Tibial nerve (tissue), 4 donors: Measurements from ENCODE around the gene APOBEC3B. TPM values are rescaled to one million over a fixed set of nuclear protein-coding genes. Genes with fewer than 3 reads are reported as not detected.

Experiments used
- DNase-seq, 2 donors: peaks; one replicate each; pipeline ENCODE4 v3.0.0-alpha.2; 2019; ENCODE audit warnings: low spot score in 2 of 2
- H3K27ac ChIP-seq, 4 donors: fragments of 200-600 bp; sonication (generic) in 3 of 4; one replicate each; pipeline ENCODE4 v1.5.1; 2017 to 2019; ENCODE audit warnings: mild to moderate bottlenecking in 1 of 4
- H3K27me3 ChIP-seq, 2 donors: fragments of 200-600 bp; sonication (generic) in 1 of 2; one replicate each; pipeline versions ENCODE4 v1.5.1 to v1.6.0; 2017 to 2019
- H3K36me3 ChIP-seq, 3 donors: fragments of 200-600 bp; sonication (generic); one replicate each; pipeline ENCODE4 v1.5.1; 2018 to 2019
- H3K4me1 ChIP-seq, 4 donors: fragments of 200-600 bp; sonication (generic) in 3 of 4; one replicate each; pipeline ENCODE4 v1.5.1; 2017 to 2019
- H3K4me3 ChIP-seq, 4 donors: fragments of 200-600 bp; sonication (generic) in 3 of 4; one replicate each; pipeline ENCODE4 v1.5.1; 2017 to 2019; ENCODE audit warnings: mild to moderate bottlenecking in 1 of 4, moderate library complexity in 1 of 4
- H3K9me3 ChIP-seq, 4 donors: fragments of 200-600 bp; sonication (generic) in 3 of 4; one replicate each; pipeline ENCODE4 v1.5.1; 2017 to 2019
- CTCF ChIP-seq, 5 experiments: fragments of 200-600 bp in 3 of 5; fragments of 450-650 bp in 2 of 5; sonication (generic) in 3 of 5; IDR thresholded peaks; one replicate each; pipeline ENCODE4 v1.5.1; 2016 to 2019; ENCODE audit warnings: antibody characterized with exemption in 5 of 5, mild to moderate bottlenecking in 3 of 5, moderate library complexity in 2 of 5
- EP300 ChIP-seq, 2 donors: sonication (generic); formaldehyde crosslinking; IDR thresholded peaks; one replicate each; pipeline ENCODE4 v1.6.1; 2017; ENCODE audit warnings: antibody characterized with exemption in 2 of 2, mild to moderate bottlenecking in 1 of 2
- POLR2A ChIP-seq, 2 donors: fragments of 450-650 bp; IDR thresholded peaks; one replicate each; pipeline ENCODE4 v1.6.1; 2017; ENCODE audit warnings: antibody characterized with exemption in 2 of 2, mild to moderate bottlenecking in 2 of 2, moderate library complexity in 2 of 2
- WGBS, 2 donors: methylation state at CpG; one replicate each; pipeline ENCODE4 v1.1.5; 2018; 5-methylcytosine and 5-hydroxymethylcytosine counted together
- total RNA-seq, 4 donors: library from RNA; depleted of rRNA; stranded (reverse); fragments of >200 nt; gene quantifications; one replicate each; pipeline ENCODE4 v1.1.0, GENCODE V29; 2016

Gene APOBEC3B
- total RNA-seq, 4 donors from 2014 or later: 0.39 to 3.3 (median 0.60) TPM; not detected in 1

GRCh38 chr22:38946771-38947170, 35.4 kb upstream of the APOBEC3B start:
- Histone ChIP-seq H3K9me3 (no peaks in the 10 kb centered on the region), H3K27ac (no peak overlapping the region), H3K4me3 (no peak overlapping the region), H3K36me3 (no peaks in the 10 kb centered on the region), H3K27me3 (peaks cover 0 to 9% of the 10 kb centered on the region in 2 donors), H3K4me1 (no peaks in the 10 kb centered on the region)
- 84 to 85% methylated on average over 8 of the region's 8 CpGs for WGBS, 2 donors
- no peak for TF ChIP-seq EP300 (IDR thresholded peaks at IDR 0.05)
- no peak for TF ChIP-seq CTCF (IDR thresholded peaks at IDR 0.05)
- TF ChIP-seq POLR2A (IDR thresholded peaks at IDR 0.05): no peak
- DNase-seq: no peak

DNA sequence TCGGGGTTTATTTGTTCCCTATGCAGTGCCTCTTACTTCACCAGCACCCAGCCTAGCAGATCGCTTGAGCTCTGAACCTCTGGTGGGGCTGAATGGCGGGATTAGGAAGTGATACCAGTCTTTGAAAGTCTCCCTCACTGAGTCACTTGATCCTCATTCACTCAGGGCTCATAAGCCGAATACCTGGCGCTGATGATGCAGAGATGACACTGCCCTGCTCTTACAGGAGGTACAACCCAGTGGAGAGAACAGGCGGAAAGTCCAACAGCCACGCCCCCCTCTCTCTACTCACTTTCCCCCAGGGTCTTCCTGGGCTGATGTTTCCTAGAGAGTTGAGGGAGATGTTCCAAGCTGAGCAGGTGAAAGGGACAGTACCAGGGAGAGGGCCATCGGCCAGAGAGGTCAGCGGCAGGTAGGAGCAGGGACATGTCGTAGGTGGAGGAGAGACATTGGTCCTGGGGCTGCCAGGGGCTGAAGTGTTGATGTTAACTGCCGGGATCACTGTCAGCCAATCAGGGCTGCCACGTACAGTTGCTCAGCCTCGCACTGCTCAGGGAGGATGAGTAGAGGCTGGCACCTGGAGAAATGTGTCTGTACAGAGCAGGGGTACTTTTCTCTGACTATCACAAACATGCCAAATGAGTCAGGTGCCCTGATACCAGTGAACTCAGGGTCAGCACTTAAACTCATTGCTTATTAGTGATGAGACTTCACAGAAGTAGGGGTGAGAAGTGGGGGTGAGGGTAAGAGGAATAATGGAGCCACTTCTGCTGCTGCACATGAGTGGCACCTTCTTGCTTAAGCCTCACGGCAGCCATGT, 34.6 kb upstream of the APOBEC3B start:
- Histone ChIP-seq H3K36me3 (no peaks in the 10 kb centered on the region), H3K27ac (no peak overlapping the region), H3K4me1 (no peaks in the 10 kb centered on the region), H3K27me3 (peaks cover 0 to 9% of the 10 kb centered on the region in 2 donors), H3K9me3 (no peaks in the 10 kb centered on the region), H3K4me3 (no peak overlapping the region)
- TF ChIP-seq POLR2A (IDR thresholded peaks at IDR 0.05) (no peak), EP300 (IDR thresholded peaks at IDR 0.05) (no peak), CTCF (IDR thresholded peaks at IDR 0.05) (no peak)
- WGBS, 2 donors: 81 to 84% methylated on average over 14 of the region's 14 CpGs
- DNase-seq: no peak

- DNase-seq: no peak
- TF ChIP-seq CTCF (IDR thresholded peaks at IDR 0.05): no peak
- TF ChIP-seq EP300 (IDR thresholded peaks at IDR 0.05): no peak
- TF ChIP-seq POLR2A (IDR thresholded peaks at IDR 0.05): no peak
- H3K27me3 ChIP-seq: peaks cover 0 to 3% of the 10 kb centered on the region in 2 donors
- H3K4me1 ChIP-seq: no peaks in the 10 kb centered on the region
- 90 to 95% methylated on average over 7 of the region's 7 CpGs for WGBS, 2 donors
- H3K36me3 ChIP-seq: no peaks in the 10 kb centered on the region
- H3K9me3 ChIP-seq: no peaks in the 10 kb centered on the region
- no peak overlapping the region for H3K27ac ChIP-seq
- no peak overlapping the region for H3K4me3 ChIP-seq
Measured at GRCh38 chr22:38948181-38948940, 33.8 kb upstream of the APOBEC3B start.

DNA sequence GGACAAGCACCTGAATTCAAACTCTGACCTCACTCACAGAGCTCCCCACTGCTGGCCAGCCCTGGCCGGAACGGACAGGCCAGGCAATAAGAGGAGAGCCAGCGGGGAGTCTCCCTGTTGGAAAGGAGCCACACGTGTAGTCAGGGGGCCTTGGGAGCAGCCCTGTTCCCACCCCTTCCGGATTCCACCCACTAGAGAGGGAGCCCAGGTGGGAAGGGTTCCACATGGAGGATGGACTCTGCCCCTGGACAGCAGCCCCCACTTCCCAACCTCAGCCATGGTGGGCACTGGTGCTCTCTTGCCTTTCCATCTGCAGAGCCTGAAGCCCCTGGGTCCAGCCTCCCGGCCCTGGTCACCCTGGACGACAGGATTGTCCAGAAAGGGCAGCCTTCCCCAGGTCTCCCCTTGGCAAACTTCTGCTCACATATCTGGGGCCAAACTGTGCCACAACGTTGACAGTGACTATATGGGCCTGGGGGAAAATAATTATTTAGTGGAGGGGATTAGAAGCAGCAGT, 32.2 kb upstream of the APOBEC3B start:
- no peak overlapping the region for H3K4me3 ChIP-seq
- H3K4me1 ChIP-seq: no peaks in the 10 kb centered on the region
- H3K27me3 ChIP-seq: no peaks in the 10 kb centered on the region
- no peaks in the 10 kb centered on the region for H3K9me3 ChIP-seq
- H3K27ac ChIP-seq: no peak overlapping the region
- H3K36me3 ChIP-seq: no peaks in the 10 kb centered on the region
- WGBS, 2 donors: 60 to 64% methylated on average over 8 of the region's 8 CpGs
- no peak for DNase-seq
- TF ChIP-seq POLR2A (IDR thresholded peaks at IDR 0.05) (no peak), EP300 (IDR thresholded peaks at IDR 0.05) (no peak), CTCF (IDR thresholded peaks at IDR 0.05) (no peak)
